Inferior parietal cortex (tissue), 1 donor: Measurements from ENCODE around the gene RAB39B.
A peak's percentile ranks its signal among the peaks of the same experiment; 100 is the strongest.

Source experiments
- DNase-seq: peaks from one replicate; pipeline ENCODE4 v3.0.0-alpha.2; 2016; ENCODE audit errors: extremely low spot score

The RAB39B gene

DNA sequence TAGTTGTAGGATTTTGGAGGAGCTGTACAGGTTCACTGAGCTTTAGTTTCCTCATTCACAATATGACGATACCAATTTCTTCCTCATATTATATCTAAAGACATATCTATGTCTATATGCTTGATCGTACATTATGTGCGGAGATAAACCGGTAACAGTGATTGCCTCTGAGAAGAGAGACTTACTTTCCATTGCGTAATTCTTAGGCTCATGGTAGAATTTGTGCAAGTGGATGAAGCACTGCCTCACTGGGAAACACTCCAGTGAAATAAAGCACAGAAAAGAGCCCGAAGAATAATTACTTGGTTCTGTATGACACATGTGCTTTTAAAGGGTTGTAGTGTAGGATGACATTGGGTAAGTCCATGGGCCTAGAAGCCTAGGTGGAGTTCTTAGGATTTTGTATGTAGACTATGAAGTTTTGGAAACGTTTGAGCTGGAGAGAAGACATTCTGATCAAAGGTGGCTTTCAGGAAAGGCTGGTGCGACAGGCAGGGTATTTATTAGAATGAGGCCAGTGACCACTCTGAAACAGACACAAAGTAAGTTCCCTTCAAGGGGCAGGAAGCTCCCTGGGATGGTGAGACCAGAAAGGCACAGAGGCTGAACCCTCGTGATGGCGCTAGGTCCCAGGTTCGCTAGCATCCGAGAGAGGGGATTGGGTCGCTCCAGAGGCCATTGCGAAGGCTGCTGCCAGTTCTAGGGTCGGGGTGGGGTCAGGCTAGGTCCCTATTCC is 48.7 kb downstream of the RAB39B start:
- peak; percentile 12 for DNase-seq

GRCh38 chrX:155213731-155214130 is 50.6 kb downstream of the RAB39B start:
- DNase-seq, result no peak

GRCh38 chrX:155211208-155211607 is 53.1 kb downstream of the RAB39B start:
- no peak for DNase-seq
